WTC11 (cell line): ENCODE data around the gene GPX2.

ENCODE experiments used
- SP1 ChIP-seq: sonication (generic); formaldehyde crosslinking; conservative IDR thresholded peaks from 2 replicates; pipeline ENCODE4 v1.8.1; 2022; ENCODE audit warnings: missing genetic modification reagents
- TF ChIP-seq, protein P1 (sequence below): fragments of 200-600 bp; IDR thresholded peaks from 2 replicates; pipeline ENCODE4 v1.8.0; 2022; ENCODE audit warnings: antibody characterized with exemption
- TF ChIP-seq, protein P2 (sequence below): sonication (generic); formaldehyde crosslinking; IDR thresholded peaks from 2 replicates; pipeline ENCODE4 v1.8.1; 2022; ENCODE audit warnings: mild to moderate bottlenecking, missing genetic modification reagents, moderate library complexity, borderline replicate concordance

DNA sequence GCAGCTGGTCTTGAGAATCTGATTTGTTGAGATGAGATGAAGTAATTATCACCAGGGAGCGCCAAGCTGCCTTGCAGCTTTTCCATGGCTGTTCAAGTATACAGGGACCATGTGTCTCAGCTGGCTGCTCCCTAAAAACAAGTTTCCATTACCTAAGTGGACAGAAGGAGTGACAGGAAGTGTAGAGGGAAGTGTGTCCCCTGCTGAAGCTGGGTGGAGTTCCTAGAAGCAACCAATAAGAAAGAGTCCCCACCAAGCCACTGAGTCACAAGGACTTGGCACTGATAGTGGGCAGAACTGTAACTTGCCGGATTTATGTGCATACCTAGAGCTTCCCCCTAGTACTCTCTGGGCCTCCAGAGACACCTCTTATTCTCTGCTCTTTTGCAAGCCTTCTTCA, 1.5 kb upstream of the GPX2 start:
- TF ChIP-seq, protein P1, sequence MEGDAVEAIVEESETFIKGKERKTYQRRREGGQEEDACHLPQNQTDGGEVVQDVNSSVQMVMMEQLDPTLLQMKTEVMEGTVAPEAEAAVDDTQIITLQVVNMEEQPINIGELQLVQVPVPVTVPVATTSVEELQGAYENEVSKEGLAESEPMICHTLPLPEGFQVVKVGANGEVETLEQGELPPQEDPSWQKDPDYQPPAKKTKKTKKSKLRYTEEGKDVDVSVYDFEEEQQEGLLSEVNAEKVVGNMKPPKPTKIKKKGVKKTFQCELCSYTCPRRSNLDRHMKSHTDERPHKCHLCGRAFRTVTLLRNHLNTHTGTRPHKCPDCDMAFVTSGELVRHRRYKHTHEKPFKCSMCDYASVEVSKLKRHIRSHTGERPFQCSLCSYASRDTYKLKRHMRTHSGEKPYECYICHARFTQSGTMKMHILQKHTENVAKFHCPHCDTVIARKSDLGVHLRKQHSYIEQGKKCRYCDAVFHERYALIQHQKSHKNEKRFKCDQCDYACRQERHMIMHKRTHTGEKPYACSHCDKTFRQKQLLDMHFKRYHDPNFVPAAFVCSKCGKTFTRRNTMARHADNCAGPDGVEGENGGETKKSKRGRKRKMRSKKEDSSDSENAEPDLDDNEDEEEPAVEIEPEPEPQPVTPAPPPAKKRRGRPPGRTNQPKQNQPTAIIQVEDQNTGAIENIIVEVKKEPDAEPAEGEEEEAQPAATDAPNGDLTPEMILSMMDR, result no peak
- TF ChIP-seq SP1, result no peak
- TF ChIP-seq, protein P2, sequence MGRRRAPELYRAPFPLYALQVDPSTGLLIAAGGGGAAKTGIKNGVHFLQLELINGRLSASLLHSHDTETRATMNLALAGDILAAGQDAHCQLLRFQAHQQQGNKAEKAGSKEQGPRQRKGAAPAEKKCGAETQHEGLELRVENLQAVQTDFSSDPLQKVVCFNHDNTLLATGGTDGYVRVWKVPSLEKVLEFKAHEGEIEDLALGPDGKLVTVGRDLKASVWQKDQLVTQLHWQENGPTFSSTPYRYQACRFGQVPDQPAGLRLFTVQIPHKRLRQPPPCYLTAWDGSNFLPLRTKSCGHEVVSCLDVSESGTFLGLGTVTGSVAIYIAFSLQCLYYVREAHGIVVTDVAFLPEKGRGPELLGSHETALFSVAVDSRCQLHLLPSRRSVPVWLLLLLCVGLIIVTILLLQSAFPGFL (CRISPR knock-in tag), result no peak
